Progenitor cell of endocrine pancreas (in vitro differentiated cells): ENCODE data around the gene OSBPL6. TPM values are rescaled to one million over a fixed set of nuclear protein-coding genes. Genes with fewer than 3 reads are reported as not detected.
A peak's percentile ranks its signal among the peaks of the same experiment; 100 is the strongest.
"Not testable (repeated sequence)": the region's sequence is repeated elsewhere in the genome, so short reads cannot be mapped to it uniquely, and the experiment has no call there.

ENCODE experiments used
- DNase-seq: peaks from one replicate; pipeline ENCODE4 v3.0.0; 2021; ENCODE audit warnings: low spot score; ENCODE audit not compliant: unreplicated experiment
- H3K27ac Mint-ChIP-seq: 2 replicates; pipeline ENCODE4 v1.8.0; 2021; ENCODE audit warnings: mild to moderate bottlenecking, moderate library complexity, mixed read lengths
- H3K27me3 Mint-ChIP-seq: 2 replicates; pipeline ENCODE4 v1.8.0; 2021; ENCODE audit warnings: mixed read lengths
- H3K36me3 Mint-ChIP-seq: 2 replicates; pipeline ENCODE4 v1.8.0; 2022; ENCODE audit warnings: mixed read lengths; ENCODE audit not compliant: insufficient read depth
- H3K4me1 Mint-ChIP-seq: 2 replicates; pipeline ENCODE4 v1.8.0; 2021; ENCODE audit warnings: low read depth, mixed read lengths
- H3K4me3 Mint-ChIP-seq: 2 replicates; pipeline ENCODE4 v1.8.0; 2021; ENCODE audit warnings: low read depth, mild to moderate bottlenecking, moderate library complexity, mixed read lengths
- H3K9me3 Mint-ChIP-seq: 2 replicates; pipeline ENCODE4 v1.8.0; 2021; ENCODE audit warnings: low read depth, mixed read lengths
- CTCF ChIP-seq: fragments of 200-600 bp; sonication (generic); IDR thresholded peaks from one replicate; pipeline ENCODE4 v1.5.0; 2021; ENCODE audit warnings: antibody characterized with exemption, mild to moderate bottlenecking; ENCODE audit not compliant: unreplicated experiment
- long read RNA-seq: library from polyadenylated mRNA; unstranded; transcript quantifications from one replicate; pipeline ENCODE4 v2.0.0, GENCODE V29; 2020
- total RNA-seq: library from RNA; stranded (reverse); gene quantifications from 2 replicates; pipeline ENCODE4 v1.2.1, GENCODE V29; 2021

The OSBPL6 gene
- 2.0 and 2.4 TPM in 2 replicates for total RNA-seq
- long read RNA-seq, full-length matches to known transcripts: 9 of 27 reads
- long read RNA-seq, partial matches to known transcripts: 6 of 27 reads
- long read RNA-seq, other reads (novel, unspliced or antisense): 12 of 27 reads

DNA sequence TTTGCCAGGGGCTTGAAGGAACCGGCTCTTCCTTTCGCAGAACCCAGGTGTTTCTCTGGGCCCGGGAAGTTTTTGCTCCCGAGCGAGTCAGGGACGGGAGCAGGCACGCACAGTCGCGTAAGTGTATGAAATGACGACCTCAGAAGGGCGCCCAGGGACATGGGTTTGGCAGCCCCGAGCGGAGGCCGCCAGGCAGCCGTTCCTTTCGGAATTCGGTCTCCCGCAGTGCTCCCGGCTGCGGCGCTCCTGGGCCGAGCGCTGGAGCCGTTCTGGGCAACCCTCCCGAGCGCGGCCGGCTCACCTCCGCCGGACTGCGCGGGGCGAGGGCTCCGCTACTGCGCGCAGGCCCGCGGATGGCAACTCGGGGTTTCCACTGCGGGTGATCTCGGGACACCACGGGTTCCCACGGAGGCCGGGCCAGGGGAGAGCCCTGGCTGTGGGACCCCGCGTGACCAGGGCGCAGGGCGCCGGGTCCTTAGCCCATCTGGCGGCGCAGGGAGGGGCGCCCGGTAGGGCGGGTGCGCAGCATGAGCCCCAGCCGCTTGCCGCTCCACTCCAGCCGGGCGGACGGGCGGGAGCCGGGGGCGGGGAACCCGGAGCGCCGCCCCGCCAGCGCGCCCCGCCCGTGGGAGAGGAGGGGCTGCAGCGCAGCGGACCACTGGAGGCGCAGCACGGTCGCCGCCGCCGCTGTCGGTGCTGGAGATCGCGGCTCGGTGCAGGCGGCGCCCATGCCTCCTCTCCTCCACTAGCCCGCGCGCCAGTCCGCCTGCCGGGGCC lies at the start of gene OSBPL6:
OSBPL6 (plus strand) TSS at position 690 of the 777 bp plus-strand sequence. CDS start 111,673 bp downstream, outside the sequence.
- Mint-ChIP-seq H3K4me1 (peaks cover 9% of the 10 kb centered on the region), H3K4me3 (peak within 1 kb of the TSS; percentile 78), H3K27ac (peak within 1 kb of the TSS; percentile 69), H3K36me3 (no peaks in the 10 kb centered on the region), H3K9me3 (no peaks in the 10 kb centered on the region), H3K27me3 (peaks cover 57% of the 10 kb centered on the region)
- peak; percentile 58 for DNase-seq
- peak; percentile 35 for TF ChIP-seq CTCF

DNA sequence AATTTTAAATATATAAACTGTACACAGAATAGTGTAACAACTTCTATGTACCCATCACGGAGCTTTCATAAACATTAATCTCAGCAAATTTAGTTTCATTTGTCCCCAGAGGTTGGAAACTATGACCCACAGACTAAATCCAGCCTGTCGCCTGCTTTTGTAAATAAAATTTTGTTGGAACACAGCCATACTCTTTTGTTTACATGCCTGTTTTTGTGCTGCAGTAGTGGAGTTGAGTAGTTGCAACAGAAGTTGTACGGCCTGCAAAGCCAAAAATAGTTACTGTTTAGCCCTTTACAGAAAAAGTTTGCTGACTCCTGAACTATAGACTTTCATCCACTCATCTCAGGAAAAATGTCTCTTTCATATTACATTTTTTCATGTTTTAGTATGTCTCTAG lies 42.3 kb upstream of the OSBPL6 start:
- H3K4me1 Mint-ChIP-seq: no peaks in the 10 kb centered on the region
- no peak for TF ChIP-seq CTCF
- H3K27ac Mint-ChIP-seq: no peak overlapping the region
- H3K27me3 Mint-ChIP-seq: no peaks in the 10 kb centered on the region
- peaks cover 5% of the 10 kb centered on the region for H3K9me3 Mint-ChIP-seq
- no peak overlapping the region for H3K4me3 Mint-ChIP-seq
- H3K36me3 Mint-ChIP-seq: no peaks in the 10 kb centered on the region
- no peak for DNase-seq

DNA sequence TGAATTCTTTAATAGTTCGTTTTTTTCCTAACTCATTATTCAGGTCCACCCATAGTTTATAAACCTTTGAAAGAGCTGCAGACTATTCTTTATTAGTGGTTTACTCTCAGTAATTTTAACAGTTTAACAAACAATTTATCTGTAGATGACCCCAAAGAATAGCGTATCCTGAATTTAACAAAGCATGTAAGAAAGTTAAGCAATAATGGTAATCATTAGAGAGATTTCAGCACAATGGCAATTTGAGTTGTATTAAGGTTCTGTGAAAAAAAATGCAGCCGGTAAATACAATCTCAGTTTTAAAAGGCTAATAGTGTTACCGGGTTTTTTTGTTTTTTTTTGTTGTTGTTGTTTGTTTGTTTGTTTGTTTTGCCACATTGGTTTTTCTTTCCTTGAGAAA lies 41.8 kb upstream of the OSBPL6 start:
- DNase-seq: no peak
- no peak overlapping the region for H3K4me3 Mint-ChIP-seq
- H3K27me3 Mint-ChIP-seq: no peaks in the 10 kb centered on the region
- H3K4me1 Mint-ChIP-seq: no peaks in the 10 kb centered on the region
- H3K36me3 Mint-ChIP-seq: no peaks in the 10 kb centered on the region
- peaks cover 5% of the 10 kb centered on the region for H3K9me3 Mint-ChIP-seq
- no peak for TF ChIP-seq CTCF
- H3K27ac Mint-ChIP-seq: no peak overlapping the region

GRCh38 chr2:178152977-178153376 lies 41.3 kb upstream of the OSBPL6 start:
- no peak for TF ChIP-seq CTCF
- no peak overlapping the region for H3K27ac Mint-ChIP-seq
- H3K9me3 Mint-ChIP-seq: peaks cover 5% of the 10 kb centered on the region
- no peak for DNase-seq
- no peaks in the 10 kb centered on the region for H3K27me3 Mint-ChIP-seq
- no peak overlapping the region for H3K4me3 Mint-ChIP-seq
- no peaks in the 10 kb centered on the region for H3K36me3 Mint-ChIP-seq
- no peaks in the 10 kb centered on the region for H3K4me1 Mint-ChIP-seq

DNA sequence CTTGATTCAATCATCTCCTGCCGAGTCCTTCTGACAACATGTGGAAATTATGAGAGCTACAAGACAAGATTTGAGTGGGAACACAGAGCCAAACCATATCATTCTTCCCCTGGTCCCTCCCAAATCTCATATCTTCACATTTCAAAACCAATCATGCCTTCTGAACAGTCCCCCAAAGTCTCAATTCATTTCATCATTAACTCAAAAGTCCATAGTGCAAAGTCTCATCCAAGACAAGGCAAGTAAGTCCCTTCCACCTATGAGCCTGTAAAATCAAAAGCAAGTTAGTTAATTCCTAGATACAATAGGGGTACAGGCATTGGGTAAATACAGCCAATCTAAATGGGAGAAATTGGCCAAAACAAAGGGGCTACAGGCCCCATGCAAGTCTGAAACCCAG lies 40.4 kb upstream of the OSBPL6 start:
- not testable (repeated sequence) for H3K4me3 Mint-ChIP-seq, H3K27ac Mint-ChIP-seq, DNase-seq, H3K9me3 Mint-ChIP-seq, H3K36me3 Mint-ChIP-seq, H3K4me1 Mint-ChIP-seq, H3K27me3 Mint-ChIP-seq

DNA sequence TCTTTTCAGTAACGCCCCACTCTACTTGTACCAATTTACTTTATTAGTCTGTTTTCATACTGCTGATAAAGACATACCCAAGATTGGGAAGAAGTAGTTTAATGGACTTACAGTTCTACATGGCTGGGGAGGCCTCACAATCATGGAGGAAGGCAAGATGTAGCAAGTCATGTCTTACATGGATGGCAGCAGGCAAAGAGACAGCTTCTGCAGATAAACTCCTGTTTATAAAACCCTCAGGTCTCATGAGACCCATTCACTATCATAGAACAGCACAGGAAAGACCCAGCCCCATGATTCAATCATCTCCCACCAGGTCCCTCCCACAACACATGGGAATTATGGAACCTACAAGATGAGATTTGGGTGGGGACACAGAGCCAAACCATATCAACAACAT lies 38.8 kb upstream of the OSBPL6 start:
- TF ChIP-seq CTCF: no peak
- Mint-ChIP-seq H3K4me3 (no peak overlapping the region), H3K4me1 (no peaks in the 10 kb centered on the region), H3K36me3 (no peaks in the 10 kb centered on the region), H3K9me3 (peaks cover 5% of the 10 kb centered on the region), H3K27ac (no peak overlapping the region), H3K27me3 (no peaks in the 10 kb centered on the region)
- DNase-seq: no peak
